OCI-LY3 (cell line): ENCODE results near the gene UNC5C.

ENCODE experiments used
- H2AFZ ChIP-seq: fragments of 200-600, 300-600 bp; shearing (Covaris generic); 2 replicates; pipeline ENCODE4 v1.6.0; 2014; ENCODE audit warnings: antibody characterized with exemption, low read depth, low read length
- H3K27ac ChIP-seq: fragments of 200-600, 300-600 bp; sonication (generic); 2 replicates; pipeline ENCODE4 v1.5.1; 2014; ENCODE audit warnings: mild to moderate bottlenecking, low read length, moderate library complexity, mixed read lengths
- H3K27me3 ChIP-seq: fragments of 200-600, 300-600 bp; sonication (generic); 2 replicates; pipeline ENCODE4 v1.6.1; 2014; ENCODE audit warnings: low read depth, low read length, mixed read lengths
- H3K36me3 ChIP-seq: fragments of 200-600, 300-600 bp; sonication (generic); replicated peaks from 2 replicates; pipeline ENCODE3; 2014; ENCODE audit warnings: low read depth, low read length, mixed read lengths
- H3K4me1 ChIP-seq: fragments of 300-600, 200-600 bp; sonication (generic); 2 replicates; pipeline ENCODE4 v1.6.1; 2014; ENCODE audit warnings: low read length, mixed read lengths
- H3K4me2 ChIP-seq: fragments of 200-600, 300-600 bp; sonication (generic); 2 replicates; pipeline ENCODE4 v1.6.1; 2014; ENCODE audit warnings: low read length, mixed read lengths
- H3K4me3 ChIP-seq: fragments of 300-600, 200-600 bp; sonication (generic); 2 replicates; pipeline ENCODE4 v1.5.1; 2014; ENCODE audit warnings: antibody characterized with exemption, mild to moderate bottlenecking, low read length, moderate library complexity
- H3K79me2 ChIP-seq: fragments of 300-600, 200-600 bp; shearing (Covaris generic); 2 replicates; pipeline ENCODE4 v1.6.1; 2014; ENCODE audit warnings: mild to moderate bottlenecking, low read length, mixed read lengths
- H3K9ac ChIP-seq: fragments of 300-600, 200-600 bp; shearing (Covaris generic); 2 replicates; pipeline ENCODE4 v1.6.0; 2014; ENCODE audit warnings: mild to moderate bottlenecking, low read length, moderate library complexity
- H3K9me3 ChIP-seq: fragments of 200-600, 300-600 bp; shearing (Covaris generic); 2 replicates; pipeline ENCODE4 v1.6.1; 2014; ENCODE audit warnings: low read length, mixed read lengths; ENCODE audit not compliant: insufficient read depth
- H4K20me1 ChIP-seq: fragments of 200-600, 300-600 bp; sonication (generic); 2 replicates; pipeline ENCODE4 v1.6.1; 2016; ENCODE audit warnings: low read length, mixed read lengths; ENCODE audit not compliant: insufficient read depth
- EZH2phosphoT487 ChIP-seq: fragments of 200-600 bp; shearing (Covaris generic); IDR thresholded peaks from 2 replicates; pipeline ENCODE4 v1.6.1; 2018; ENCODE audit warnings: antibody characterized with exemption, mixed run types, low read depth
- TF ChIP-seq, protein P1 (sequence below): fragments of 200-600, 300-600 bp; sonication (generic); IDR thresholded peaks from 2 replicates; pipeline ENCODE4 v1.5.1; 2014; ENCODE audit warnings: antibody characterized with exemption, low read length, low read depth

UNC5C gene

DNA sequence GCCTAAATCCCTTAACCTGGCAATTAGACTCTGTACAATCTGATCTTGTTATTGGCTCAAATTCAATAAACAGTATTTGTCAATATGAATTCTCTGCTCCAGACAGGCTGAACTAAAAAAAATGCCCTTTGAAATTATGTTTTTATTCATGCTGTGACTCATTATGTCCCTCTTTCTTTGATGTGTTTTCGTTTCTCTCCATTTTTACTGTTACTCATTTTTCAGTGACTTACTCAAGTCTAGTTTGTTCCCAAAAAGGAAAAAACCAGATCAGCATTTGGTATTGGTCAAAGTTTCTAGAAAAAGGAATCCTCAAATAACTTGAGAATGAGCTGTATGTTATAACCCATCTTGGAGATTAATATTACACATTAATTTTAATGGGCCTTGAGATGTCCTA is 40.4 kb downstream of the UNC5C start:
- no peaks in the 10 kb centered on the region for H4K20me1 ChIP-seq
- H3K9me3 ChIP-seq, result no peaks in the 10 kb centered on the region
- no peaks in the 10 kb centered on the region for H3K79me2 ChIP-seq
- no peaks in the 10 kb centered on the region for H3K36me3 ChIP-seq
- H3K27ac ChIP-seq, result no peak overlapping the region
- no peak overlapping the region for H3K4me2 ChIP-seq
- H3K27me3 ChIP-seq, result peaks cover 5% of the 10 kb centered on the region; the same call in 1 of the 2 replicates
- TF ChIP-seq, protein P1, sequence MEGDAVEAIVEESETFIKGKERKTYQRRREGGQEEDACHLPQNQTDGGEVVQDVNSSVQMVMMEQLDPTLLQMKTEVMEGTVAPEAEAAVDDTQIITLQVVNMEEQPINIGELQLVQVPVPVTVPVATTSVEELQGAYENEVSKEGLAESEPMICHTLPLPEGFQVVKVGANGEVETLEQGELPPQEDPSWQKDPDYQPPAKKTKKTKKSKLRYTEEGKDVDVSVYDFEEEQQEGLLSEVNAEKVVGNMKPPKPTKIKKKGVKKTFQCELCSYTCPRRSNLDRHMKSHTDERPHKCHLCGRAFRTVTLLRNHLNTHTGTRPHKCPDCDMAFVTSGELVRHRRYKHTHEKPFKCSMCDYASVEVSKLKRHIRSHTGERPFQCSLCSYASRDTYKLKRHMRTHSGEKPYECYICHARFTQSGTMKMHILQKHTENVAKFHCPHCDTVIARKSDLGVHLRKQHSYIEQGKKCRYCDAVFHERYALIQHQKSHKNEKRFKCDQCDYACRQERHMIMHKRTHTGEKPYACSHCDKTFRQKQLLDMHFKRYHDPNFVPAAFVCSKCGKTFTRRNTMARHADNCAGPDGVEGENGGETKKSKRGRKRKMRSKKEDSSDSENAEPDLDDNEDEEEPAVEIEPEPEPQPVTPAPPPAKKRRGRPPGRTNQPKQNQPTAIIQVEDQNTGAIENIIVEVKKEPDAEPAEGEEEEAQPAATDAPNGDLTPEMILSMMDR, result no peak
- TF ChIP-seq EZH2phosphoT487, result no peak
- no peak overlapping the region for H3K4me3 ChIP-seq
- H3K9ac ChIP-seq, result no peak overlapping the region
- H3K4me1 ChIP-seq, result no peaks in the 10 kb centered on the region
- no peak overlapping the region for H2AFZ ChIP-seq

DNA sequence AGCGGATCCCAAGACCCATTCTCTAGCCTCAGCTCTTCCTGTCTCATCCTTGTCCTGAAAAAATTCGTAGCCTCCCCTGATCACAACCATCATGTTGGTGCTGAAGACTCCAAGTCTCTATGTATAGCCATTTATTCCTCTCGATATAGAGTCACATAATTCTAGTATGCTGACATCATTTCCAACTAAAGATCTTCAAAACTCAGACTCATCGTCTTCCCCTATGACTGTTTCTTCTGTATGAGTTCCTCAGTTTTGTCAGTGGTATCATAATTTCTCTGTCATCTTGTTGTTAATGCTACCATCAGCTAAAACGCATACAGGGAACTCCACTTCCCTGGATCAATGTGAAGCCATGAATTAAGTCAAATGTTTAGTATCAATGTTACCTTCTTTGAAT is 41.2 kb downstream of the UNC5C start:
- no peaks in the 10 kb centered on the region for H4K20me1 ChIP-seq
- H3K27me3 ChIP-seq, result peaks cover 5% of the 10 kb centered on the region; the same call in 1 of the 2 replicates
- H3K4me3 ChIP-seq, result no peak overlapping the region
- H3K9ac ChIP-seq, result no peak overlapping the region
- no peak overlapping the region for H3K4me2 ChIP-seq
- TF ChIP-seq EZH2phosphoT487, result no peak
- TF ChIP-seq, protein P1, result no peak
- H3K36me3 ChIP-seq, result no peaks in the 10 kb centered on the region
- no peaks in the 10 kb centered on the region for H3K4me1 ChIP-seq
- no peak overlapping the region for H3K27ac ChIP-seq
- no peaks in the 10 kb centered on the region for H3K79me2 ChIP-seq
- no peaks in the 10 kb centered on the region for H3K9me3 ChIP-seq
- no peak overlapping the region for H2AFZ ChIP-seq

DNA sequence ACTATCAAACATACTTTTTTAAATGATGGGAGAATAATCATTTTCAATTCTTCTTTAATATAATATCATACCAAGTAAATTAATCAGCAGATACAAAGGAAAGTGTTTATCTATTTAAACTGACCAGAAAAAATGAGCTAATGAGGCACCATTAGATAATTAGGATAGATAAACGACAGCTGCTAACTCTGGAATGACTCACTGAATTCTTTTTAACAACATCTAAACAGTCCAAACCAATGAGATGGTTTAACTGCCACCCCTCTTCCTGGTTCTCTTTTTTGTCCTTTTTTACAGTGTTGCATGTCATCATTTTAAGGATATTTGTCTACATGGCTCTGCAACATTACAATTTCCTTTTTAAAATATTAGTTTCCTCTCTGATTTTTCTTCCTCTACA is 41.6 kb downstream of the UNC5C start:
- Histone ChIP-seq H3K9ac (no peak overlapping the region), H3K79me2 (no peaks in the 10 kb centered on the region), H3K36me3 (no peaks in the 10 kb centered on the region), H3K27me3 (peaks cover 5% of the 10 kb centered on the region; the same call in 1 of the 2 replicates), H2AFZ (no peak overlapping the region), H3K27ac (no peak overlapping the region), H3K4me2 (no peak overlapping the region), H3K4me3 (no peak overlapping the region), H4K20me1 (no peaks in the 10 kb centered on the region), H3K9me3 (no peaks in the 10 kb centered on the region), H3K4me1 (no peaks in the 10 kb centered on the region)
- TF ChIP-seq, protein P1, result no peak
- no peak for TF ChIP-seq EZH2phosphoT487

DNA sequence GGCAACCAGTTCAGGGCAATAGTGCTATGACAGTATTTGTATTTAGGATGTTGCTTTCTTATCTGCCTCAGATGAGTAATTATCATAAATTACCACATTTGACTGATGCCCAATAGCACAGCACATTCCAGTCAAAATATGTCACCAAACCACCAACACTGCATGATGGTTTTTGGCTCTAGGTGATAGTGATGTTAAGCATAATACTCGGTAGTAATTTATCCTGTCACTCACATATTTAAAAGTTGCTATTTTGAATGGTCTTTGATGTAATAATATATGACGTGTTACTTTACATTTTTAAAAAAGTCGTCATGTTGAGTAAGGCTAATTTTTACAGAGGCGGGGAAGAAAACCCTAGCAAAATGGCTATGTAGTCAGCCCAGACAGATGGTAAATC is 42.5 kb downstream of the UNC5C start:
- no peak for TF ChIP-seq EZH2phosphoT487
- TF ChIP-seq, protein P1, result no peak
- Histone ChIP-seq H3K4me2 (no peak overlapping the region), H3K9me3 (no peaks in the 10 kb centered on the region), H3K4me3 (no peak overlapping the region), H3K4me1 (no peaks in the 10 kb centered on the region), H3K36me3 (no peaks in the 10 kb centered on the region), H3K9ac (no peak overlapping the region), H3K79me2 (no peaks in the 10 kb centered on the region), H4K20me1 (no peaks in the 10 kb centered on the region), H2AFZ (no peak overlapping the region), H3K27ac (no peak overlapping the region), H3K27me3 (peaks cover 5% of the 10 kb centered on the region; the same call in 1 of the 2 replicates)
